WTC11 (cell line): ENCODE data around the gene PAK6. TPM values are rescaled to one million over a fixed set of nuclear protein-coding genes. Genes with fewer than 3 reads are reported as not detected.

Experiments used
- ATAC-seq: fragments of 200-7000 bp; cut with Tn5 transposase; 2 replicates; pipeline ENCODE4 v1.10.0; 2021; ENCODE audit warnings: mild to moderate bottlenecking, moderate library complexity
- CTCF ChIA-PET: fragments of 300-600 bp; sonication (Branson Sonifier 250); formaldehyde crosslinking; loops from one replicate; lab custom pipeline; 2021; ENCODE audit warnings: antibody characterized with exemption; lab: Charles Lee
- POLR2A ChIA-PET: fragments of 350-600 bp; sonication (Branson Sonifier 250); formaldehyde crosslinking; loops from one replicate; lab custom pipeline; 2021; ENCODE audit warnings: antibody characterized with exemption; lab: Charles Lee
- DNase-seq: peaks from one replicate; pipeline ENCODE4 v3.0.0; 2021; ENCODE audit warnings: low spot score
- H3K27ac Mint-ChIP-seq: 2 replicates; pipeline ENCODE4 v1.8.0; 2021; ENCODE audit warnings: mixed read lengths
- H3K27me3 Mint-ChIP-seq: 2 replicates; pipeline ENCODE4 v1.8.0; 2021; ENCODE audit warnings: low read depth, mild to moderate bottlenecking, moderate library complexity, mixed read lengths
- H3K36me3 Mint-ChIP-seq: 2 replicates; pipeline ENCODE4 v1.8.0; 2021; ENCODE audit warnings: mixed read lengths
- H3K4me1 Mint-ChIP-seq: 2 replicates; pipeline ENCODE4 v1.8.0; 2022; ENCODE audit warnings: mixed read lengths
- H3K4me3 Mint-ChIP-seq: 2 replicates; pipeline ENCODE4 v1.8.0; 2021; ENCODE audit warnings: mild to moderate bottlenecking, moderate library complexity, mixed read lengths
- H3K9me3 Mint-ChIP-seq: 2 replicates; pipeline ENCODE4 v1.8.0; 2021; ENCODE audit warnings: mixed read lengths
- AR ChIP-seq: fragments of 250-450 bp; sonication (Bioruptor Pico); IDR thresholded peaks from 2 replicates; pipeline ENCODE4 v1.9.0; 2021; ENCODE audit warnings: mild to moderate bottlenecking
- ARID4B ChIP-seq: sonication (generic); formaldehyde crosslinking; IDR thresholded peaks from 2 replicates; pipeline ENCODE4 v1.8.0; 2023; ENCODE audit warnings: missing genetic modification reagents, mild to moderate bottlenecking, borderline replicate concordance
- ATF3 ChIP-seq: sonication (generic); formaldehyde crosslinking; conservative IDR thresholded peaks from 2 replicates; pipeline ENCODE4 v1.8.1; 2022; ENCODE audit warnings: mild to moderate bottlenecking, missing genetic modification reagents
- CTCF ChIP-seq: fragments of 200-600 bp; IDR thresholded peaks from 2 replicates; pipeline ENCODE4 v1.8.0; 2022; ENCODE audit warnings: antibody characterized with exemption
- E2F5 ChIP-seq: sonication (generic); formaldehyde crosslinking; IDR thresholded peaks from 2 replicates; pipeline ENCODE4 v1.8.1; 2022; ENCODE audit warnings: mild to moderate bottlenecking, moderate library complexity, missing genetic modification reagents
- FOXP1 ChIP-seq: sonication (generic); formaldehyde crosslinking; IDR thresholded peaks from 2 replicates; pipeline ENCODE4 v1.8.0; 2022; ENCODE audit warnings: missing genetic modification reagents, mild to moderate bottlenecking, moderate library complexity, borderline replicate concordance
- FOXP4 ChIP-seq: sonication (generic); formaldehyde crosslinking; IDR thresholded peaks from 2 replicates; pipeline ENCODE4 v1.8.0; 2022; ENCODE audit warnings: mild to moderate bottlenecking, missing genetic modification reagents
- GRHL2 ChIP-seq: fragments of 250-450 bp; sonication (Bioruptor Pico); IDR thresholded peaks from 2 replicates; pipeline ENCODE4 v1.8.0; 2022; ENCODE audit warnings: mild to moderate bottlenecking, moderate library complexity; ENCODE audit not compliant: insufficient replicate concordance, severe bottlenecking
- GTF2I ChIP-seq: fragments of 250-450 bp; sonication (Bioruptor Pico); conservative IDR thresholded peaks from 2 replicates; pipeline ENCODE4 v1.4.0; 2021; ENCODE audit warnings: mild to moderate bottlenecking
- PRDM15 ChIP-seq: sonication (generic); formaldehyde crosslinking; IDR thresholded peaks from 2 replicates; pipeline ENCODE4 v1.8.0; 2022; ENCODE audit warnings: missing genetic modification reagents
- SP1 ChIP-seq: sonication (generic); formaldehyde crosslinking; conservative IDR thresholded peaks from 2 replicates; pipeline ENCODE4 v1.8.1; 2022; ENCODE audit warnings: missing genetic modification reagents
- USF1 ChIP-seq: sonication (generic); formaldehyde crosslinking; IDR thresholded peaks from 2 replicates; pipeline ENCODE4 v1.8.0; 2022; ENCODE audit warnings: mild to moderate bottlenecking, missing genetic modification reagents
- ZNF416 ChIP-seq: fragments of 250-450 bp; sonication (Bioruptor Pico); IDR thresholded peaks from 2 replicates; pipeline ENCODE4 v1.9.0; 2021; ENCODE audit warnings: mild to moderate bottlenecking, inconsistent platforms
- ZNF512 ChIP-seq: sonication (generic); formaldehyde crosslinking; IDR thresholded peaks from 2 replicates; pipeline ENCODE4 v1.8.1; 2022; ENCODE audit warnings: missing genetic modification reagents, borderline replicate concordance
- total RNA-seq: library from RNA; stranded (reverse); gene quantifications from 3 replicates; pipeline ENCODE4 v1.2.3, GENCODE V29; 2021

PAK6 gene
- total RNA-seq, 1 experiment from 2014 or later = 11.7 TPM

- ChIA-PET POLR2A (no interaction called here), CTCF (interaction anchor here (1.1 to 15.1 kb wide), 6 partner anchors 11 to 32 kb away, joined by 3 to 224 read pairs (median 4); partner anchors contain the start of gene PAK6)
- ATAC-seq (no peak), DNase-seq (peak; percentile 8)
- H3K4me3 Mint-ChIP-seq = no peak overlapping the region
- H3K4me1 Mint-ChIP-seq = peaks cover 31% of the 10 kb centered on the region
- H3K27me3 Mint-ChIP-seq = peaks cover 38% of the 10 kb centered on the region
- H3K9me3 Mint-ChIP-seq = no peaks in the 10 kb centered on the region
- TF ChIP-seq AR (CRISPR knock-in tag) = no peak
- TF ChIP-seq E2F5 (CRISPR knock-in tag) = no peak
- TF ChIP-seq FOXP1 = 0 out of 2 replicates have a peak, but pooled peaks have one; percentile 15
- no peak for TF ChIP-seq ZNF416
- TF ChIP-seq FOXP4 = no peak
- TF ChIP-seq ZNF512 (CRISPR knock-in tag) = no peak
- TF ChIP-seq GTF2I (CRISPR knock-in tag) = no peak
- no peaks in the 10 kb centered on the region for H3K36me3 Mint-ChIP-seq
- no peak overlapping the region for H3K27ac Mint-ChIP-seq
Observed at GRCh38 chr15:40249477-40250303, 10.8 kb downstream of the PAK6 start.

GRCh38 chr15:40250304-40250656 is 11.4 kb downstream of the PAK6 start:
- ATAC-seq (no peak), DNase-seq (peak; percentile 0)
- Mint-ChIP-seq H3K27me3 (peaks cover 38% of the 10 kb centered on the region), H3K4me3 (no peak overlapping the region), H3K9me3 (no peaks in the 10 kb centered on the region), H3K4me1 (peaks cover 25% of the 10 kb centered on the region), H3K27ac (no peak overlapping the region), H3K36me3 (no peaks in the 10 kb centered on the region)
- ChIA-PET POLR2A (no interaction called here), CTCF (interaction anchor here (0.9 to 15.1 kb wide), 4 partner anchors 12 to 33 kb away, joined by 4 to 224 read pairs (median 8); partner anchors contain the start of gene PAK6)
- TF ChIP-seq USF1 (no peak), SP1 (CRISPR knock-in tag) (no peak), ATF3 (no peak), PRDM15 (no peak), ARID4B (CRISPR knock-in tag) (no peak), GRHL2 (CRISPR knock-in tag) (no peak), CTCF (no peak)
